Endothelial cell of umbilical vein (primary cell): ENCODE data around the gene TRMO. TPM values are rescaled to one million over a fixed set of nuclear protein-coding genes. Genes with fewer than 3 reads are reported as not detected.

Experiments used
- BruUV-seq: library from RNA; stranded (reverse); fragments of 400-500 nt; replicated peaks from 2 replicates; lab custom pipeline; 2021; lab: Mats Ljungman, UMichigan
- CTCF ChIA-PET: fragments of 300-600, 350-600 bp; sonication (Branson Sonifier 250); formaldehyde crosslinking; loops from one replicate; lab custom pipeline; 2021; ENCODE audit warnings: antibody characterized with exemption, inconsistent platforms; lab: Charles Lee
- POLR2A ChIA-PET: fragments of 300-600, 350-600 bp; sonication (Branson Sonifier 250); formaldehyde crosslinking; loops from one replicate; lab custom pipeline; 2021; ENCODE audit warnings: antibody characterized with exemption, inconsistent platforms; lab: Charles Lee
- DNase-seq: peaks from one replicate; pipeline ENCODE4 v3.0.0-alpha.2; 2011; ENCODE audit warnings: low read depth, low spot score
- FAIRE-seq: peaks from 2 replicates; lab custom pipeline; 2011; peaks lifted over from hg19 to GRCh38; lab: Jason Lieb, UNC
- H2AFZ ChIP-seq: 2 replicates; pipeline ENCODE4 v1.6.0; 2012; ENCODE audit warnings: low read depth, low read length, control low read depth, inconsistent platforms
- H3K27ac ChIP-seq: 2 replicates; pipeline ENCODE4 v1.5.1; 2011; ENCODE audit warnings: low read depth, mild to moderate bottlenecking, control low read depth, low read length, moderate library complexity; ENCODE audit not compliant: insufficient read depth
- H3K27me3 ChIP-seq, 2 experiments: 2 replicates each; pipeline versions ENCODE4 v1.6.0 to v1.6.1; 2011; ENCODE audit warnings: low read length in 2 of 2, mixed read lengths in 1 of 2; ENCODE audit not compliant: control insufficient read depth in 2 of 2, insufficient read depth in 2 of 2
- H3K36me3 ChIP-seq, 2 experiments: 2 replicates in 1 of 2; 3 replicates in 1 of 2; pipeline ENCODE4 v1.5.1; 2011; ENCODE audit warnings: low read length in 2 of 2, mild to moderate bottlenecking in 1 of 2, moderate library complexity in 1 of 2; ENCODE audit not compliant: control insufficient read depth in 2 of 2, insufficient read depth in 2 of 2; ENCODE audit errors: extremely low read depth in 1 of 2
- H3K4me1 ChIP-seq: 3 replicates; pipeline ENCODE4 v1.5.1; 2011; ENCODE audit warnings: mild to moderate bottlenecking, low read length; ENCODE audit not compliant: control insufficient read depth, insufficient read depth; ENCODE audit errors: extremely low read depth
- H3K4me2 ChIP-seq: 2 replicates; pipeline ENCODE4 v1.6.1; 2011; ENCODE audit warnings: low read length, control low read depth, mixed read lengths; ENCODE audit not compliant: insufficient read depth
- H3K4me3 ChIP-seq, 3 experiments: fragments of 200-600 bp in 1 of 3; sonication (generic), shearing (Covaris generic) in 1 of 3; replicated peaks in 1 of 3; 2 replicates each; pipeline ENCODE4 v1.5.1; 2011 to 2016; ENCODE audit warnings: control low read depth in 3 of 3, low read length in 3 of 3, mild to moderate bottlenecking in 2 of 3, inconsistent platforms in 1 of 3, low read depth in 1 of 3, moderate library complexity in 1 of 3; ENCODE audit not compliant: insufficient read depth in 1 of 3
- H3K79me2 ChIP-seq: 2 replicates; pipeline ENCODE4 v1.6.0; 2012; ENCODE audit warnings: low read length, inconsistent platforms; ENCODE audit not compliant: control insufficient read depth, insufficient read depth
- H3K9ac ChIP-seq: replicated peaks from 2 replicates; pipeline ENCODE3; 2011; ENCODE audit warnings: low read length, control low read depth; ENCODE audit not compliant: insufficient read depth; ENCODE audit errors: extremely low read depth
- H3K9me1 ChIP-seq: replicated peaks from 3 replicates; pipeline ENCODE4 v1.6.0; 2011; ENCODE audit warnings: mild to moderate bottlenecking, low read length; ENCODE audit not compliant: control insufficient read depth, insufficient read depth; ENCODE audit errors: extremely low read depth
- H3K9me3 ChIP-seq: replicated peaks from 2 replicates; pipeline ENCODE4 v1.5.1; 2012; ENCODE audit warnings: low read length, inconsistent platforms; ENCODE audit not compliant: control insufficient read depth, insufficient read depth
- H4K20me1 ChIP-seq: replicated peaks from 2 replicates; pipeline ENCODE3; 2011; ENCODE audit warnings: mild to moderate bottlenecking, low read length; ENCODE audit not compliant: control insufficient read depth, insufficient read depth; ENCODE audit errors: extremely low read depth
- EZH2 ChIP-seq: IDR thresholded peaks from 2 replicates; pipeline ENCODE4 v1.6.1; 2012; ENCODE audit warnings: borderline replicate concordance, low read depth, mild to moderate bottlenecking, moderate library complexity, low read length, inconsistent platforms; ENCODE audit not compliant: severe bottlenecking
- FOS ChIP-seq: IDR thresholded peaks from 2 replicates; pipeline ENCODE4 v1.6.1; 2011; ENCODE audit warnings: mild to moderate bottlenecking, low read length, moderate library complexity, borderline replicate concordance; ENCODE audit not compliant: insufficient read depth
- GATA2 ChIP-seq: IDR thresholded peaks from 2 replicates; pipeline ENCODE4 v1.7.0; 2011; ENCODE audit warnings: low read depth, mild to moderate bottlenecking, moderate library complexity, mixed read lengths, low read length; ENCODE audit not compliant: insufficient read length, insufficient read depth
- JUN ChIP-seq: IDR thresholded peaks from 2 replicates; pipeline ENCODE4 v1.6.1; 2011; ENCODE audit warnings: borderline replicate concordance, low read depth; ENCODE audit not compliant: insufficient read length, insufficient read depth
- MAX ChIP-seq: IDR thresholded peaks from 2 replicates; pipeline ENCODE4 v1.6.1; 2011; ENCODE audit not compliant: insufficient read depth, insufficient read length
- MYC ChIP-seq: IDR thresholded peaks from one replicate; pipeline ENCODE4 v1.6.1; 2011; ENCODE audit warnings: mild to moderate bottlenecking, low read depth, low read length
- POLR2A ChIP-seq: IDR thresholded peaks from 2 replicates; pipeline ENCODE4 v1.6.1; 2012; ENCODE audit warnings: low read depth, mild to moderate bottlenecking, control low read depth, low read length
- POLR2AphosphoS5 ChIP-seq: IDR thresholded peaks from 2 replicates; pipeline ENCODE4 v1.6.1; 2012; ENCODE audit warnings: low read depth, mild to moderate bottlenecking, control low read depth, low read length, moderate library complexity; ENCODE audit not compliant: insufficient read depth
- dilution Hi-C: fragments of 300-500 bp; cut with MboI; formaldehyde crosslinking; loops from one replicate; pipeline ENCODE4 v1.15.0; 2019; ENCODE audit warnings: low sequenced_read_pairs; ENCODE audit not compliant: extremely low pct_ligation_motif_present
- intact Hi-C: fragments of 100-400 bp; cut with micrococcal nuclease; formaldehyde crosslinking; loops from one replicate; pipeline ENCODE4 v1.10.0; 2022
- polyA plus RNA-seq, 4 experiments: library from polyadenylated mRNA; depleted of rRNA in 3 of 4; stranded (reverse) in 3 of 4; unstranded in 1 of 4; fragments of >200 nt; gene quantifications; 2 replicates each; pipeline versions ENCODE4 v1.2.1 to v1.2.3, GENCODE V29; 2011 to 2012; ENCODE audit warnings: missing spikeins in 1 of 4
- total RNA-seq: library from RNA; stranded (reverse); gene quantifications from 2 replicates; pipeline ENCODE4 v1.2.3, GENCODE V29; 2021
- TF ChIP-seq, protein P1 (sequence below), 2 donors: IDR thresholded peaks; 1 replicate in 1 of 2; 2 replicates in 1 of 2; pipeline ENCODE4 v1.5.1; 2011; ENCODE audit warnings: low read length in 2 of 2, mild to moderate bottlenecking in 2 of 2, moderate library complexity in 2 of 2, control low read depth in 1 of 2, inconsistent platforms in 1 of 2, low read depth in 1 of 2; ENCODE audit not compliant: insufficient read depth in 1 of 2; ENCODE audit errors: extremely low read depth in 1 of 2

Gene TRMO
- total and polyA plus RNA-seq, 2 donors (not counting 3 experiments of a cell fraction or from before 2014, with no cell fraction given): 10.1 to 11.9 TPM

DNA sequence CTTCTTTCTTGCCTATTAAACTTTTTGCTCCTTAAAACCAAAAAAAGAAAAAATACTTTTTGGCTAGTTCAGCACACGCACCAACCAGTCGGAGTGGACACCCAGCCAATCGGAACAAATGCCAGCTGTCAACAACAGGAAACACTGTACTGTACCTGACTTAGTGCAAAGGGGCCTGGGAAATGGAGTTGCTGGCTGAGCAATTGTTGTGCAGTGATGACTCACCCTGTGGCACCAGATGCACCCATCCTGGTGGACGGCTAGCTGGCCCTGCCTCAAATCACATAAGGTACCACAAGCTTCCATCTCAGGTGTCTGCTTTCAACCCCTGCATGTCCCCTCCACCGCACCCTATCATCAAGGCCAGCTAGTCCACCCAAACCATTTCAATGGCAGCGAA is 48.4 kb downstream of the TRMO start:
- no peaks in the 10 kb centered on the region for H4K20me1 ChIP-seq
- H3K4me3 ChIP-seq: no peak overlapping the region
- dilution Hi-C loops: no loop called here
- H3K27me3 ChIP-seq: peaks cover 4% of the 10 kb centered on the region in 2 experiments
- H2AFZ ChIP-seq: no peak overlapping the region
- CTCF ChIA-PET: interaction anchor here (1.3 kb wide), 1 partner anchor 27 kb away, joined by 3 read pairs; no protein-coding TSS in a partner anchor
- H3K9ac ChIP-seq: no peak overlapping the region
- TF ChIP-seq POLR2A: no peak
- no peak for TF ChIP-seq FOS
- no peak for TF ChIP-seq MAX
- no peak for TF ChIP-seq MYC
- no peak for TF ChIP-seq EZH2
- no peak for TF ChIP-seq GATA2
- TF ChIP-seq POLR2AphosphoS5: no peak
- TF ChIP-seq JUN: no peak
- TF ChIP-seq, protein P1, sequence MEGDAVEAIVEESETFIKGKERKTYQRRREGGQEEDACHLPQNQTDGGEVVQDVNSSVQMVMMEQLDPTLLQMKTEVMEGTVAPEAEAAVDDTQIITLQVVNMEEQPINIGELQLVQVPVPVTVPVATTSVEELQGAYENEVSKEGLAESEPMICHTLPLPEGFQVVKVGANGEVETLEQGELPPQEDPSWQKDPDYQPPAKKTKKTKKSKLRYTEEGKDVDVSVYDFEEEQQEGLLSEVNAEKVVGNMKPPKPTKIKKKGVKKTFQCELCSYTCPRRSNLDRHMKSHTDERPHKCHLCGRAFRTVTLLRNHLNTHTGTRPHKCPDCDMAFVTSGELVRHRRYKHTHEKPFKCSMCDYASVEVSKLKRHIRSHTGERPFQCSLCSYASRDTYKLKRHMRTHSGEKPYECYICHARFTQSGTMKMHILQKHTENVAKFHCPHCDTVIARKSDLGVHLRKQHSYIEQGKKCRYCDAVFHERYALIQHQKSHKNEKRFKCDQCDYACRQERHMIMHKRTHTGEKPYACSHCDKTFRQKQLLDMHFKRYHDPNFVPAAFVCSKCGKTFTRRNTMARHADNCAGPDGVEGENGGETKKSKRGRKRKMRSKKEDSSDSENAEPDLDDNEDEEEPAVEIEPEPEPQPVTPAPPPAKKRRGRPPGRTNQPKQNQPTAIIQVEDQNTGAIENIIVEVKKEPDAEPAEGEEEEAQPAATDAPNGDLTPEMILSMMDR (IDR thresholded peaks at IDR 0.05; ENCODE audit: extremely low read depth in 1 of 2, insufficient read depth in 1 of 2, low read depth in 1 of 2, low read length in 2 of 2): no peak
- no peak overlapping the region for H3K27ac ChIP-seq
- BruUV-seq: no TSS peak
- no peaks in the 10 kb centered on the region for H3K79me2 ChIP-seq
- no peak overlapping the region for H3K4me2 ChIP-seq
- no peaks in the 10 kb centered on the region for H3K4me1 ChIP-seq
- intact Hi-C loops: no loop called here
- no peaks in the 10 kb centered on the region for H3K36me3 ChIP-seq
- FAIRE-seq (no peak), DNase-seq (no peak)
- POLR2A ChIA-PET: no interaction called here
- H3K9me3 ChIP-seq: no peaks in the 10 kb centered on the region
- no peaks in the 10 kb centered on the region for H3K9me1 ChIP-seq
